Amygdala (tissue), 56 donors: ENCODE data around the gene RAD51B.
"Not testable (repeated sequence)": the region's sequence is repeated elsewhere in the genome, so short reads cannot be mapped to it uniquely, and the experiment has no call there.

Experiments
- DNase-seq, 56 donors: peaks; one replicate each; lab custom pipeline; 2025; lab: John Stamatoyannopoulos, UW

The RAD51B gene

GRCh38 chr14:68687746-68688145 lies 868.2 kb downstream of the RAD51B start:
- DNase-seq, result no peak

GRCh38 chr14:68688872-68689371 lies 869.3 kb downstream of the RAD51B start:
- peak in 4 of 56 donors; percentile 9 to 26 (median 18) for DNase-seq

GRCh38 chr14:68689511-68689910 lies 869.9 kb downstream of the RAD51B start:
- DNase-seq, result no peak

GRCh38 chr14:68690089-68690958 lies 870.7 kb downstream of the RAD51B start:
- peak in 2 of 56 donors; percentile 24 to 36 for DNase-seq

- DNase-seq, result peak in 48 of 56 donors; percentile 17 to 83 (median 68)
Measured at GRCh38 chr14:68691031-68691791, 871.6 kb downstream of the RAD51B start.

- DNase-seq, result no peak
Measured at GRCh38 chr14:68691792-68692118, 872.2 kb downstream of the RAD51B start.

- DNase-seq, result no peak
Measured at GRCh38 chr14:68692216-68692615, 872.6 kb downstream of the RAD51B start.

- no peak for DNase-seq
Measured at GRCh38 chr14:68692916-68693771, 873.6 kb downstream of the RAD51B start.

- no peak for DNase-seq
Measured at GRCh38 chr14:68693926-68694325, 874.3 kb downstream of the RAD51B start.

GRCh38 chr14:68694516-68695235 lies 875.1 kb downstream of the RAD51B start:
- no peak for DNase-seq

GRCh38 chr14:68695326-68695768 lies 875.8 kb downstream of the RAD51B start:
- DNase-seq, result no peak

- DNase-seq, result no peak
Measured at GRCh38 chr14:68695856-68696255, 876.3 kb downstream of the RAD51B start.

- DNase-seq, result no peak
Measured at GRCh38 chr14:68696266-68696665, 876.7 kb downstream of the RAD51B start.

GRCh38 chr14:68696721-68697495 lies 877.3 kb downstream of the RAD51B start:
- no peak for DNase-seq

- DNase-seq, result not testable (repeated sequence)
Measured at GRCh38 chr14:68698773-68699172, 879.2 kb downstream of the RAD51B start.

- no peak for DNase-seq
Measured at GRCh38 chr14:68701001-68701741, 881.6 kb downstream of the RAD51B start.

GRCh38 chr14:68702135-68702534 lies 882.6 kb downstream of the RAD51B start:
- no peak for DNase-seq

- no peak for DNase-seq
Measured at GRCh38 chr14:68702578-68702977, 883.0 kb downstream of the RAD51B start.
